G401 (cell line): Measurements from ENCODE around the gene CNIH3. TPM values are rescaled to one million over a fixed set of nuclear protein-coding genes. Genes with fewer than 3 reads are reported as not detected.

Source experiments
- DNase-seq: peaks from one replicate; pipeline ENCODE4 v3.0.0-alpha.2; 2015; ENCODE audit warnings: low spot score
- in situ Hi-C: cut with HindIII; loops from 2 replicates; pipeline ENCODE4 v1.10.0; 2016; ENCODE audit warnings: low sequenced_read_pairs, mixed read lengths
- total RNA-seq: library from RNA; depleted of rRNA; stranded (reverse); fragments of >200 nt; shearing (Covaris generic); gene quantifications from 2 replicates; pipeline ENCODE4 v1.2.3, GENCODE V29; 2014

The CNIH3 gene
- total RNA-seq, 1 experiment from 2014 or later = 3.2 TPM

GRCh38 chr1:224732377-224733026 lies 116.4 kb downstream of the CNIH3 start:
- in situ Hi-C loops = no loop called here
- no peak for DNase-seq

GRCh38 chr1:224733027-224733911 lies 117.2 kb downstream of the CNIH3 start:
- in situ Hi-C loops = no loop called here
- DNase-seq = peak; percentile 8

GRCh38 chr1:224734261-224734935 lies 118.3 kb downstream of the CNIH3 start:
- DNase-seq = no peak
- in situ Hi-C loops = no loop called here

DNA sequence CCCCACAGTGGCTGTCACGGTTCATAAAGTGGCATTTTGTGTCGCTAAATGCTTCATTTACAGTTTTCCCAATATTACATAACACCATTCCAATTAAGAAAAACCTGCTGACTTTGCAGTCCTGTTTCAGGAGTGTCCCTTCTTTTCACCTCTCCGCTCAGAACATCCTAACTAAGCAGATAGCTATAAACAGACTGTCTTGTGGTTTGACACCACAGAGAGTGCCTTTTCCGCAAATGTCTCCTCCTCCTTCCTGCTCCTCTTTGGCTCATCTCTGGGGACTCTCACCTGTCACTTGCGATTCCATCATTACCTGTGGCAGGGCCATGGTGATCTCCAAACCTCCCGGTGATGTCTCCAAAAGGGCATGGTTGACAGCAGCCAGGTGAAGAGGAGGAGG lies 119.0 kb downstream of the CNIH3 start:
- in situ Hi-C loops = no loop called here
- no peak for DNase-seq

- no peak for DNase-seq
These were observed 120.7 kb downstream of the CNIH3 start for GRCh38 chr1:224736619-224737352.

DNA sequence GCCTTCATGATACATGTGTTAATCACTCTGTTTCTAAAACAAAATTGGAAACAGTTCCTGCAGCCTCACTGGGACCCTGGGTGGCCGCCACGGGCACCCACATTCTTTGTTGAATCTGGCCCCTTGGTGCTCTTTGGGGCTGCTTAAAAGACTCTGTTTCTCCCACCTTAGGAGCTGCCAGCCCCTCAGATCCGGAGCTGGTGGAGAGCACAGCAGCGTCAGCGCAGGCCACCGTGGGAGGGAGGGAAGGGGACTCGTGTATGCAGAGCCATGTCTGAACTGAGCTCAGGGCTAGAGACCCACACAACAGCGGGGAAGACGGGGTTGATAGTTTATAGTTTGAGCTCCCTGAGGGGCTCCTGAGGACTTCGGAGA lies 121.2 kb downstream of the CNIH3 start:
- in situ Hi-C loops = no loop called here
- DNase-seq = no peak

More at GRCh38 chr1:224736619-224737352, 120.7 kb downstream of the CNIH3 start:
- in situ Hi-C loops = no loop called here

GRCh38 chr1:224739303-224739996 lies 123.3 kb downstream of the CNIH3 start:
- in situ Hi-C loops = no loop called here
- no peak for DNase-seq

- DNase-seq = no peak
- in situ Hi-C loops = no loop called here
These were observed 124.0 kb downstream of the CNIH3 start for GRCh38 chr1:224739997-224740684.

GRCh38 chr1:224740685-224741052 lies 124.6 kb downstream of the CNIH3 start:
- no peak for DNase-seq
- in situ Hi-C loops = no loop called here

GRCh38 chr1:224742349-224742748 lies 126.2 kb downstream of the CNIH3 start:
- no peak for DNase-seq
- in situ Hi-C loops = no loop called here

DNA sequence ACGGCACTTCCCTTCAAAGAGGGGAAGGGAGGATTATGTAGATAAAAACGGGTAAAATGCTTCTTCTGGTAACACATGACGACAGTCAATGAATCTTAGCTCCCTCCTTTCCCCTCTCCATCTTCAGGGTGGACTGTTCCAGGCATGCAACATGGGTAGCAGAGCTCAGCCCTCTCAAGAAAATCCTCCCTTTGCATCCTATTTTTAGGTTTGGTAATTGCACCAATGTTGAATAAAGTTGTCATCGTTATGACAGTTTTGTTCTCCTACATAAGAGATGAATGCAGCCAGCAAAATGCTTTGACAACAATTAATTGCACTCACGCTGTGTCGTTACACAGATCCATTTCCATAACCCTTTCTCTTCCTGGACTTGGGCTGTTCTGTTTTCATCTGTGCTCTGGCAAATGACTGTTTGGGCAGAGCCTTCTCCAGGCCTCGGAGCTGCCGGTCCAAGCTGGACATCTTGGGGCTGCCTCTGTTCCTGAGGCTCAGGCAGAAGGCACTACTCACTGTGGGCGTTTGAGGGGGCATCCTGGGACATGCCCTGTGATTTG lies 127.6 kb downstream of the CNIH3 start:
- in situ Hi-C loops = no loop called here
- no peak for DNase-seq

- in situ Hi-C loops = no loop called here
- no peak for DNase-seq
These were observed 128.4 kb downstream of the CNIH3 start for GRCh38 chr1:224744521-224744920.

- in situ Hi-C loops = no loop called here
- DNase-seq = no peak
These were observed 129.3 kb downstream of the CNIH3 start for GRCh38 chr1:224745394-224745793.

- no peak for DNase-seq
- in situ Hi-C loops = no loop called here
These were observed 129.8 kb downstream of the CNIH3 start for GRCh38 chr1:224745924-224746323.

GRCh38 chr1:224747578-224747977 lies 131.5 kb downstream of the CNIH3 start:
- in situ Hi-C loops = no loop called here
- peak; percentile 18 for DNase-seq

DNA sequence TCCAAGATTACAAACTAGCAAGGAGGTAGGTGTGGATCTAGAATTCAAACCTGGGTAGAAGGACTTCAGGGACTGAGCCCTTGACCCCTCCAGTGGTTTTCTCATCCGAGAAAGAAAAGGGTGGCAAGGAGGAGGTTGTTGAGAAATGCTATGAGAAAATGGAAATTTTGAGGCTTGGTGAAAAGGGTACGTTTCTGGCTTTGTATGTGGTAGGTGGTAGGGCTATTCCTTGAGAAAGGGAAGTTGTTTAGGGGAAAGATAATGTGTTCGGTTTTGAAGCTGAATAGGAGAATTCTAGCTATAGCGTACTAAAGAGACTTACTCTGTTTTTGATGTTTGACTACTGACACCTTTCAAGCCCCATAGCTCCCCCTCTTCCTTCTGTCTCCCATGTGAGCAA lies 133.8 kb downstream of the CNIH3 start:
- in situ Hi-C loops = no loop called here
- DNase-seq = no peak

DNA sequence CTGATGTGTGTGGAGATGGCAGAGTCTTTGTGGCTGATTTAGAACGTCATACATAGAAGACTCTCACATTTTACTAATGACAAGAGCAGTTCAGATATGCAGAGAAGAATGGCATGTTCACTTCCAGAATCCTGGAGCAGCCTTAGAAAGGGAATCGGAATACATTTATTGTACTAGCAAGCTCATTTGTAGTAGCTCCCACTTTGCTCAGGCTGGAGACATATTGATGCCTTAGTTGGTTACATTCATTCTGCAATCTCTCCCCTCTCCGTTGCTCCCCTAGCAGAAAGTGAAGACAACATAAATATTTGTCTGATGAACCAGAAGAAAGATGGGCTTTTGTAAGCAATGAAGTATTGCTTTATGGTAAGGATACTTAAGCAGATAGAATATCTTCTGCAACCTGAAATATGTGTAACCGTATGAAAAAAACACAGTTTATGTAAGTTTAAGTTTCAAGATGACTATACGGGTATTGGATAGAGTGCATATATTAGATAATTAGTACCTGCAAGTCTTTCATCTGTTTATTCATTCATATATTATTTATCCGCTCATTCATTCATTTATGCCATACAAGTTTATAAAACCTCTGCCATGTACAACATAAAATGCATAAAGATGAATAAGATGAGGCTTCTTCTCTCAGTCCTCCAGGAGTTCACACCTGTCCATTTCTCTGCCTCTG lies 135.7 kb downstream of the CNIH3 start:
- in situ Hi-C loops = no loop called here

GRCh38 chr1:224753491-224753890 lies 137.4 kb downstream of the CNIH3 start:
- DNase-seq = no peak
- in situ Hi-C loops = no loop called here

More for the DNA sequence above, 135.7 kb downstream of the CNIH3 start:
- no peak for DNase-seq
